LNCAP (cell line): ENCODE measurements around the gene RETREG1.

Source experiments
- CTCF ChIP-seq: fragments of 450-650 bp; IDR thresholded peaks from 2 replicates; pipeline ENCODE4 v1.5.1; 2017; ENCODE audit warnings: mild to moderate bottlenecking

The RETREG1 gene

GRCh38 chr5:16626696-16627264, 10.0 kb upstream of the RETREG1 start:
- TF ChIP-seq CTCF: no peak

GRCh38 chr5:16625096-16625495, 8.3 kb upstream of the RETREG1 start:
- no peak for TF ChIP-seq CTCF

GRCh38 chr5:16619136-16619535, 2.3 kb upstream of the RETREG1 start:
- TF ChIP-seq CTCF: no peak

- TF ChIP-seq CTCF: no peak
Observed at GRCh38 chr5:16618138-16618897, 1.5 kb upstream of the RETREG1 start.

- no peak for TF ChIP-seq CTCF
Observed at GRCh38 chr5:16617274-16617968, 624 bp upstream of the RETREG1 start.

GRCh38 chr5:16615741-16616535, 859 bp downstream of the RETREG1 start:
- no peak for TF ChIP-seq CTCF

- TF ChIP-seq CTCF: no peak
Observed at GRCh38 chr5:16612007-16612406, 4.8 kb downstream of the RETREG1 start.
